H9 (cell line): ENCODE data around the gene CRLF2. TPM values are rescaled to one million over a fixed set of nuclear protein-coding genes. Genes with fewer than 3 reads are reported as not detected.

Experiments used
- DNase-seq: peaks from one replicate; pipeline ENCODE4 v3.0.0-alpha.2; 2017
- H2AFZ ChIP-seq: one replicate; pipeline ENCODE4 v1.6.1; 2013; ENCODE audit warnings: mild to moderate bottlenecking, low read length, control low read depth, moderate library complexity
- H2AK5ac ChIP-seq: 2 replicates; pipeline ENCODE4 v1.6.1; 2013; ENCODE audit warnings: low read length, control low read depth, mixed read lengths; ENCODE audit not compliant: insufficient read length
- H2BK120ac ChIP-seq: one replicate; pipeline ENCODE4 v1.6.1; 2013; ENCODE audit warnings: low read depth, mild to moderate bottlenecking, low read length, control low read depth, inconsistent platforms; ENCODE audit not compliant: poor library complexity, severe bottlenecking
- H2BK12ac ChIP-seq: 2 replicates; pipeline ENCODE4 v1.6.1; 2013; ENCODE audit warnings: low read length, control low read depth, mixed read lengths, low read depth; ENCODE audit not compliant: insufficient read length
- H2BK15ac ChIP-seq: 2 replicates; pipeline ENCODE4 v1.6.1; 2013; ENCODE audit warnings: low read depth, low read length, control low read depth
- H2BK20ac ChIP-seq: one replicate; pipeline ENCODE4 v1.6.1; 2013; ENCODE audit warnings: low read depth, mild to moderate bottlenecking, low read length, control low read depth, inconsistent platforms; ENCODE audit not compliant: poor library complexity, severe bottlenecking
- H2BK5ac ChIP-seq: 2 replicates; pipeline ENCODE4 v1.6.1; 2013; ENCODE audit warnings: low read length, control low read depth, mixed read lengths; ENCODE audit not compliant: insufficient read length
- H3K14ac ChIP-seq: 2 replicates; pipeline ENCODE4 v1.6.1; 2013; ENCODE audit warnings: low read length, control low read depth; ENCODE audit not compliant: insufficient read depth
- H3K18ac ChIP-seq: 2 replicates; pipeline ENCODE4 v1.6.1; 2013; ENCODE audit warnings: low read depth, mild to moderate bottlenecking, mixed read lengths, low read length, control low read depth; ENCODE audit not compliant: insufficient read length
- H3K23ac ChIP-seq: 2 replicates; pipeline ENCODE4 v1.6.1; 2013; ENCODE audit warnings: low read length, control low read depth, mixed read lengths, low read depth; ENCODE audit not compliant: insufficient read length
- H3K23me2 ChIP-seq: 2 replicates; pipeline ENCODE4 v1.6.1; 2013; ENCODE audit warnings: low read depth, mild to moderate bottlenecking, mixed read lengths, low read length, control low read depth; ENCODE audit not compliant: insufficient read length, poor library complexity, severe bottlenecking
- H3K27ac ChIP-seq: 2 replicates; pipeline ENCODE4 v1.5.1; 2013; ENCODE audit warnings: low read length, control low read depth, mixed read lengths, low read depth; ENCODE audit not compliant: insufficient read length
- H3K27me3 ChIP-seq: 2 replicates; pipeline ENCODE4 v1.6.1; 2013; ENCODE audit warnings: low read length, control low read depth, inconsistent platforms; ENCODE audit not compliant: insufficient read depth
- H3K4ac ChIP-seq: 2 replicates; pipeline ENCODE4 v1.6.1; 2013; ENCODE audit warnings: low read depth, mild to moderate bottlenecking, control low read depth, inconsistent platforms, low read length, moderate library complexity
- H3K4me1 ChIP-seq: 2 replicates; pipeline ENCODE4 v1.6.1; 2013; ENCODE audit warnings: low read length, control low read depth, inconsistent platforms; ENCODE audit not compliant: insufficient read depth
- H3K4me2 ChIP-seq: 2 replicates; pipeline ENCODE4 v1.6.1; 2013; ENCODE audit warnings: low read length, control low read depth, mixed read lengths; ENCODE audit not compliant: insufficient read length, insufficient read depth
- H3K56ac ChIP-seq: 2 replicates; pipeline ENCODE4 v1.6.1; 2013; ENCODE audit warnings: low read depth, mild to moderate bottlenecking, mixed read lengths, low read length, control low read depth; ENCODE audit not compliant: insufficient read length
- H3K79me1 ChIP-seq: 2 replicates; pipeline ENCODE4 v1.6.1; 2013; ENCODE audit warnings: low read depth, mild to moderate bottlenecking, moderate library complexity, low read length, control low read depth, inconsistent platforms; ENCODE audit not compliant: insufficient read depth, poor library complexity, severe bottlenecking
- H3K79me2 ChIP-seq: 2 replicates; pipeline ENCODE4 v1.6.1; 2013; ENCODE audit warnings: low read length, control low read depth, inconsistent platforms; ENCODE audit not compliant: insufficient read depth
- H3K9ac ChIP-seq: 2 replicates; pipeline ENCODE4 v1.6.1; 2013; ENCODE audit warnings: low read length, control low read depth, mixed read lengths; ENCODE audit not compliant: insufficient read length; ENCODE audit errors: extremely low read depth
- H3K9me3 ChIP-seq: one replicate; pipeline ENCODE4 v1.6.1; 2013; ENCODE audit warnings: low read depth, low read length, inconsistent platforms; ENCODE audit not compliant: control insufficient read depth
- H3T11ph ChIP-seq: one replicate; pipeline ENCODE4 v1.6.1; 2013; ENCODE audit warnings: mild to moderate bottlenecking, low read length, control low read depth, inconsistent platforms
- H4K20me1 ChIP-seq: one replicate; pipeline ENCODE4 v1.6.1; 2013; ENCODE audit not compliant: control insufficient read depth, insufficient read length, insufficient read depth
- H4K5ac ChIP-seq: 2 replicates; pipeline ENCODE4 v1.6.1; 2013; ENCODE audit warnings: low read depth, mild to moderate bottlenecking, mixed read lengths, low read length, control low read depth; ENCODE audit not compliant: insufficient read length
- H4K8ac ChIP-seq: replicated peaks from 2 replicates; pipeline ENCODE4 v1.6.1; 2013; ENCODE audit warnings: low read length, control low read depth, mixed read lengths, low read depth; ENCODE audit not compliant: insufficient read length
- H4K91ac ChIP-seq: 2 replicates; pipeline ENCODE4 v1.6.1; 2013; ENCODE audit warnings: low read depth, mild to moderate bottlenecking, moderate library complexity, mixed read lengths, low read length, control low read depth; ENCODE audit not compliant: insufficient read length
- H3K27ac Mint-ChIP-seq, 3 experiments: 2 replicates in 2 of 3; 3 replicates in 1 of 3; pipeline ENCODE4 v1.8.0; 2020 to 2021; ENCODE audit warnings: mixed read lengths in 3 of 3, mild to moderate bottlenecking in 1 of 3, moderate library complexity in 1 of 3
- H3K27me3 Mint-ChIP-seq: 2 replicates; pipeline ENCODE4 v1.8.0; 2021; ENCODE audit warnings: low read depth, mild to moderate bottlenecking, moderate library complexity, mixed read lengths
- H3K36me3 Mint-ChIP-seq, 3 experiments: 2 replicates in 2 of 3; 3 replicates in 1 of 3; pipeline ENCODE4 v1.8.0; 2020 to 2021; ENCODE audit warnings: low read depth in 3 of 3, mixed read lengths in 3 of 3; ENCODE audit not compliant: insufficient read depth in 1 of 3
- H3K4me1 Mint-ChIP-seq, 2 experiments: 2 replicates each; pipeline ENCODE4 v1.8.0; 2020; ENCODE audit warnings: mixed read lengths in 2 of 2
- H3K4me3 Mint-ChIP-seq, 2 experiments: 2 replicates in 1 of 2; 3 replicates in 1 of 2; pipeline ENCODE4 v1.8.0; 2020 to 2021; ENCODE audit warnings: mild to moderate bottlenecking in 2 of 2, mixed read lengths in 2 of 2, moderate library complexity in 1 of 2
- H3K9me3 Mint-ChIP-seq, 2 experiments: 2 replicates in 1 of 2; 3 replicates in 1 of 2; pipeline ENCODE4 v1.8.0; 2020; ENCODE audit warnings: mild to moderate bottlenecking in 2 of 2, mixed read lengths in 2 of 2, moderate library complexity in 1 of 2
- WGBS: extraction: QIAGEN DNeasy Blood & Tissue Kit; methylation state at CpG from one replicate; pipeline ENCODE4 v1.1.7; 2013; ENCODE audit warnings: missing lambda C conversion rate, low lambda C conversion rate, mixed read lengths; ENCODE audit not compliant: insufficient read length; ENCODE audit errors: extremely low coverage; 5-methylcytosine and 5-hydroxymethylcytosine counted together
- total RNA-seq: library from RNA; stranded (reverse); gene quantifications from 2 replicates; pipeline ENCODE4 v1.2.1, GENCODE V29; 2021
- TF ChIP-seq, protein P1 (sequence below): fragments of 200-600 bp; sonication (generic); conservative IDR thresholded peaks from 3 replicates; pipeline ENCODE4 v1.8.0; 2021; ENCODE audit warnings: antibody characterized with exemption, mild to moderate bottlenecking

The CRLF2 gene
- total RNA-seq, 1 experiment from 2014 or later = not detected

DNA sequence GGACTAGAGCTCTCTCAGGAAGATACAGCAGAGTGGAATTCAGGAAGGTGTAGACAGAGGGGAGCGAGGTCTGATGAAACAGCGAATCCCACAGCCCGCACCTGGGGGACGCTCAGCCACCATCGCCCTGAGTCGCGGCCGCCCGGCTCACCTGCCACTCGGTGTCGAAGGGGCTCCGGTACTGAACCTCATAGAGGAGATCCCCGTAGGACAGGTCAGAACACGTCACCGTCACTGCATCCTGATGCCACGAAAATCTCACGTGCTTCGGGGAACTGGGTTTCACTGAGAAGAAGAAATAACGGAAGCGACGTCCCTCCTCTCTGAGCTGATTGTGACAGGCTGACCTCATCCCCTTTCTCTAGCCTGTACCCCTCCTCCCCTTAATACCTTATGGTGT, 10.2 kb downstream of the CRLF2 start:
- DNase-seq = no peak
- WGBS = no CpG with 5 or more reads among the region's 21 CpGs
- Histone ChIP-seq H3K79me2 (no peaks in the 10 kb centered on the region), H3K79me1 (no peaks in the 10 kb centered on the region), H3K4me2 (no peak overlapping the region), H2BK12ac (no peak overlapping the region), H2AFZ (no peak overlapping the region), H3K56ac (no peak overlapping the region), H2BK120ac (no peak overlapping the region), H2BK15ac (no peak overlapping the region; the same call in 1 of the 2 replicates), H3K27ac (no peak overlapping the region), H4K5ac (no peak overlapping the region), H3K14ac (no peak overlapping the region; the same call in 1 of the 2 replicates), H2AK5ac (no peak overlapping the region), H2BK20ac (no peak overlapping the region), H3K9me3 (no peaks in the 10 kb centered on the region), H3K4me1 (no peaks in the 10 kb centered on the region), H3T11ph (no peak overlapping the region), H3K9ac (no peak overlapping the region), H4K20me1 (peaks cover 3% of the 10 kb centered on the region), H4K91ac (no peak overlapping the region), H3K23me2 (peaks cover 4% of the 10 kb centered on the region), H3K18ac (no peak overlapping the region), H3K23ac (no peak overlapping the region), H3K4ac (no peak overlapping the region), H3K27me3 (no peaks in the 10 kb centered on the region), H4K8ac (no peak overlapping the region), H2BK5ac (no peak overlapping the region)
- Mint-ChIP-seq H3K9me3 (peaks cover 3 to 6% of the 10 kb centered on the region in 2 experiments; a peak in 4 of 5 replicates), H3K4me3 (no peak overlapping the region), H3K27ac (no peak overlapping the region), H3K27me3 (no peaks in the 10 kb centered on the region), H3K4me1 (peaks cover 4 to 7% of the 10 kb centered on the region in 2 experiments; a peak in 3 of 4 replicates), H3K36me3 (peaks cover 0 to 4% (median 0%) of the 10 kb centered on the region in 3 experiments; a peak in 1 of 7 replicates)
- TF ChIP-seq, protein P1, sequence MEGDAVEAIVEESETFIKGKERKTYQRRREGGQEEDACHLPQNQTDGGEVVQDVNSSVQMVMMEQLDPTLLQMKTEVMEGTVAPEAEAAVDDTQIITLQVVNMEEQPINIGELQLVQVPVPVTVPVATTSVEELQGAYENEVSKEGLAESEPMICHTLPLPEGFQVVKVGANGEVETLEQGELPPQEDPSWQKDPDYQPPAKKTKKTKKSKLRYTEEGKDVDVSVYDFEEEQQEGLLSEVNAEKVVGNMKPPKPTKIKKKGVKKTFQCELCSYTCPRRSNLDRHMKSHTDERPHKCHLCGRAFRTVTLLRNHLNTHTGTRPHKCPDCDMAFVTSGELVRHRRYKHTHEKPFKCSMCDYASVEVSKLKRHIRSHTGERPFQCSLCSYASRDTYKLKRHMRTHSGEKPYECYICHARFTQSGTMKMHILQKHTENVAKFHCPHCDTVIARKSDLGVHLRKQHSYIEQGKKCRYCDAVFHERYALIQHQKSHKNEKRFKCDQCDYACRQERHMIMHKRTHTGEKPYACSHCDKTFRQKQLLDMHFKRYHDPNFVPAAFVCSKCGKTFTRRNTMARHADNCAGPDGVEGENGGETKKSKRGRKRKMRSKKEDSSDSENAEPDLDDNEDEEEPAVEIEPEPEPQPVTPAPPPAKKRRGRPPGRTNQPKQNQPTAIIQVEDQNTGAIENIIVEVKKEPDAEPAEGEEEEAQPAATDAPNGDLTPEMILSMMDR = no peak
